Vagina (tissue), 2 donors: ENCODE data around the gene TTLL11. TPM values are rescaled to one million over a fixed set of nuclear protein-coding genes. Genes with fewer than 3 reads are reported as not detected.

Experiments used
- DNase-seq, 2 donors: peaks; one replicate each; pipeline ENCODE4 v3.0.0-alpha.2; 2017; ENCODE audit errors: extremely low spot score in 2 of 2
- H3K27ac ChIP-seq: fragments of 200-600 bp; sonication (generic); one replicate; pipeline ENCODE4 v1.5.1; 2019
- H3K27me3 ChIP-seq: fragments of 200-600 bp; sonication (generic); one replicate; pipeline ENCODE4 v1.5.1; 2019
- H3K36me3 ChIP-seq, 2 donors: fragments of 200-600 bp; sonication (generic); one replicate each; pipeline ENCODE4 v1.5.1; 2017 to 2019
- H3K4me1 ChIP-seq: fragments of 200-600 bp; sonication (generic); one replicate; pipeline ENCODE4 v1.5.1; 2019
- H3K4me3 ChIP-seq, 2 donors: fragments of 200-600 bp; sonication (generic); 1 replicate in 1 of 2; 2 replicates in 1 of 2; pipeline ENCODE4 v1.5.1; 2016 to 2019
- H3K9me3 ChIP-seq: fragments of 200-600 bp; sonication (generic); one replicate; pipeline ENCODE4 v1.5.1; 2019
- POLR2A ChIP-seq, 2 donors: fragments of 450-650 bp; IDR thresholded peaks; one replicate each; pipeline ENCODE4 v1.6.1; 2017; ENCODE audit warnings: antibody characterized with exemption in 2 of 2, mild to moderate bottlenecking in 2 of 2, moderate library complexity in 2 of 2
- POLR2AphosphoS5 ChIP-seq, 2 donors: sonication (generic); formaldehyde crosslinking; IDR thresholded peaks; one replicate each; pipeline ENCODE4 v1.9.0; 2017; ENCODE audit warnings: antibody characterized with exemption in 2 of 2, mild to moderate bottlenecking in 2 of 2, low read depth in 1 of 2; ENCODE audit not compliant: insufficient read depth in 1 of 2
- intact Hi-C: fragments of 100-400 bp; cut with DNase I; formaldehyde crosslinking; loops from one replicate; pipeline ENCODE4 v1.15.1; 2023
- total RNA-seq: library from RNA; depleted of rRNA; stranded (reverse); fragments of >200 nt; gene quantifications from one replicate; pipeline ENCODE4 v1.2.3, GENCODE V29; 2016
- TF ChIP-seq, protein P1 (sequence below), 3 experiments: fragments of 450-650 bp in 2 of 3; fragments of 200-600 bp in 1 of 3; sonication (generic) in 1 of 3; IDR thresholded peaks; one replicate each; pipeline ENCODE4 v1.5.1; 2017 to 2019; ENCODE audit warnings: antibody characterized with exemption in 3 of 3, mild to moderate bottlenecking in 2 of 3, moderate library complexity in 2 of 3

Gene TTLL11
- total RNA-seq, 1 donor from 2014 or later = 11.0 TPM

DNA sequence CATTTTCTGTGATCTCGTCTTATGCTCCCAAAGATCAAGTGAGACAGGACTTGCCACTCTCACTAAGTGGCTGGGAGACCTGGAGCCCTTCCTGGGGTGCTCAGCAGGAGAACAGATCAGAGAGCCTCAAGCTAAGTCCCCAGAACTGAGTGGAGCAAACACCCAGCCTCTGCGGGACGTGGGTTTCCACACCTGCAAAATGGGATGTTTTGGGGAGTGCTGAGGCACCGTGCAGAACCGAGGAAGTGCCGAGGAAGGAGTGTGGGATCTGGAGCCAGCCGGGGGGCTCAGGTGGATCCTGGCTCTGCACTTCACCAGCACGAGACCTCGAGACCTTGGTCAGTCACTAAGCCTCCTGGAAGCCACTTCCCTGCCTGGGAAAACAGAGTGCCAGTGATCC lies 275.6 kb downstream of the TTLL11 start:
- Histone ChIP-seq H3K36me3 (no peaks in the 10 kb centered on the region), H3K27ac (no peak overlapping the region), H3K4me3 (no peak overlapping the region), H3K27me3 (no peaks in the 10 kb centered on the region), H3K9me3 (no peaks in the 10 kb centered on the region), H3K4me1 (peaks cover 11% of the 10 kb centered on the region)
- no peak for DNase-seq
- TF ChIP-seq, protein P1, sequence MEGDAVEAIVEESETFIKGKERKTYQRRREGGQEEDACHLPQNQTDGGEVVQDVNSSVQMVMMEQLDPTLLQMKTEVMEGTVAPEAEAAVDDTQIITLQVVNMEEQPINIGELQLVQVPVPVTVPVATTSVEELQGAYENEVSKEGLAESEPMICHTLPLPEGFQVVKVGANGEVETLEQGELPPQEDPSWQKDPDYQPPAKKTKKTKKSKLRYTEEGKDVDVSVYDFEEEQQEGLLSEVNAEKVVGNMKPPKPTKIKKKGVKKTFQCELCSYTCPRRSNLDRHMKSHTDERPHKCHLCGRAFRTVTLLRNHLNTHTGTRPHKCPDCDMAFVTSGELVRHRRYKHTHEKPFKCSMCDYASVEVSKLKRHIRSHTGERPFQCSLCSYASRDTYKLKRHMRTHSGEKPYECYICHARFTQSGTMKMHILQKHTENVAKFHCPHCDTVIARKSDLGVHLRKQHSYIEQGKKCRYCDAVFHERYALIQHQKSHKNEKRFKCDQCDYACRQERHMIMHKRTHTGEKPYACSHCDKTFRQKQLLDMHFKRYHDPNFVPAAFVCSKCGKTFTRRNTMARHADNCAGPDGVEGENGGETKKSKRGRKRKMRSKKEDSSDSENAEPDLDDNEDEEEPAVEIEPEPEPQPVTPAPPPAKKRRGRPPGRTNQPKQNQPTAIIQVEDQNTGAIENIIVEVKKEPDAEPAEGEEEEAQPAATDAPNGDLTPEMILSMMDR (IDR thresholded peaks at IDR 0.05) = no peak
- no peak for TF ChIP-seq POLR2AphosphoS5 (IDR thresholded peaks at IDR 0.05; ENCODE audit: insufficient read depth in 1 of 2, low read depth in 1 of 2)
- no peak for TF ChIP-seq POLR2A (IDR thresholded peaks at IDR 0.05)
- intact Hi-C loops = no loop called here

DNA sequence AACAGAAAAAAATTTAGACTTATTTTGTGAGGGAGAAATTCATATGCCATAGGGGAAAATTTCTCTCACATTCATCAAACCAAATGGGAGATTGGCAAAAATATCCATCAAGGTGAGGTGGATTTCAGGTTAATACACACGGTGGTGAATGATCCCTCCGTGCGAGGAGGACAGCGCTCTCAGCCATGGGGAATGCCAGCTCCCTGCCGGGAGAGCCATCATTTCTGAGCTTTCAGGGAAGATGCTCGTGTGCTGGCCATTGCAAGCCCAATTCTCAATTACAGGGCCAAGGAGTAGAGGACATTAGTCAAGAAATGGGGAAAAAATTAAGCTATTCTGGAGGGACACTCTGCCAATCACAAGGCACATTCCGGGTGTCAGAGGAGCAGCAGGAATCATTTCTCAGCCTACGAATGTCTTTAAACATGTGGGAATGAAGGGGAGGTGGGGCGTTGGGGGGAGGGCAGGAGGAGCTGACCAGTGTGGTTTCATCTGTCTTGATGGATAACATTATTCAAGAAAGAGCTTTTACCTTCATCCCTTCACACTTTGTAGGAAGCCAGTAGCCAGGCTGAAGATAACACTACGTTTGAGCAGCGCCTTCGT lies 276.2 kb downstream of the TTLL11 start:
- no peaks in the 10 kb centered on the region for H3K27me3 ChIP-seq
- peaks cover 11% of the 10 kb centered on the region for H3K4me1 ChIP-seq
- intact Hi-C loops = no loop called here
- H3K4me3 ChIP-seq = no peak overlapping the region
- H3K9me3 ChIP-seq = no peaks in the 10 kb centered on the region
- no peak for DNase-seq
- H3K36me3 ChIP-seq = no peaks in the 10 kb centered on the region
- no peak overlapping the region for H3K27ac ChIP-seq
- TF ChIP-seq POLR2A (IDR thresholded peaks at IDR 0.05) (no peak), POLR2AphosphoS5 (IDR thresholded peaks at IDR 0.05; ENCODE audit: insufficient read depth in 1 of 2, low read depth in 1 of 2) (no peak)
- TF ChIP-seq, protein P1 (IDR thresholded peaks at IDR 0.05) = no peak

DNA sequence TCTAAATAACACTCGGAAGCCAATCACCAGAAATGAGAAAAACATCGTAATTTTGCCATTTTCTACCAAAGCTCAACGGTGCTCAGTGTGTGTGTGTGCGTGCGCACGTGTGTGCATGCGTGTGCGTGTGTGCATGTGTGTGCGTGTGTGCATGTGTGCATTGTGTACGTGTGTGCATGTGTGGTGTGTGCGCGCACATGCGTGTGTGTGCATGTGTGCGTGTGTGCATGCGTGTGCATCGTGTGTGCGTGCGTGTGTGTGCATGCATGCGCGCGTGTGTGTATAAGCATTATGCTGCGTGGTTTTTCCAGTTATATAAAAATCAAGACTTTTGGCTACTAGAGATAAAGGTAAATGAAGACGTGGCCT lies 276.7 kb downstream of the TTLL11 start:
- Histone ChIP-seq H3K4me1 (peaks cover 11% of the 10 kb centered on the region), H3K4me3 (no peak overlapping the region), H3K27ac (no peak overlapping the region), H3K36me3 (no peaks in the 10 kb centered on the region), H3K9me3 (no peaks in the 10 kb centered on the region), H3K27me3 (no peaks in the 10 kb centered on the region)
- no peak for DNase-seq
- intact Hi-C loops = no loop called here
- no peak for TF ChIP-seq POLR2A (IDR thresholded peaks at IDR 0.05)
- TF ChIP-seq, protein P1 (IDR thresholded peaks at IDR 0.05) = no peak
- no peak for TF ChIP-seq POLR2AphosphoS5 (IDR thresholded peaks at IDR 0.05; ENCODE audit: insufficient read depth in 1 of 2, low read depth in 1 of 2)

DNA sequence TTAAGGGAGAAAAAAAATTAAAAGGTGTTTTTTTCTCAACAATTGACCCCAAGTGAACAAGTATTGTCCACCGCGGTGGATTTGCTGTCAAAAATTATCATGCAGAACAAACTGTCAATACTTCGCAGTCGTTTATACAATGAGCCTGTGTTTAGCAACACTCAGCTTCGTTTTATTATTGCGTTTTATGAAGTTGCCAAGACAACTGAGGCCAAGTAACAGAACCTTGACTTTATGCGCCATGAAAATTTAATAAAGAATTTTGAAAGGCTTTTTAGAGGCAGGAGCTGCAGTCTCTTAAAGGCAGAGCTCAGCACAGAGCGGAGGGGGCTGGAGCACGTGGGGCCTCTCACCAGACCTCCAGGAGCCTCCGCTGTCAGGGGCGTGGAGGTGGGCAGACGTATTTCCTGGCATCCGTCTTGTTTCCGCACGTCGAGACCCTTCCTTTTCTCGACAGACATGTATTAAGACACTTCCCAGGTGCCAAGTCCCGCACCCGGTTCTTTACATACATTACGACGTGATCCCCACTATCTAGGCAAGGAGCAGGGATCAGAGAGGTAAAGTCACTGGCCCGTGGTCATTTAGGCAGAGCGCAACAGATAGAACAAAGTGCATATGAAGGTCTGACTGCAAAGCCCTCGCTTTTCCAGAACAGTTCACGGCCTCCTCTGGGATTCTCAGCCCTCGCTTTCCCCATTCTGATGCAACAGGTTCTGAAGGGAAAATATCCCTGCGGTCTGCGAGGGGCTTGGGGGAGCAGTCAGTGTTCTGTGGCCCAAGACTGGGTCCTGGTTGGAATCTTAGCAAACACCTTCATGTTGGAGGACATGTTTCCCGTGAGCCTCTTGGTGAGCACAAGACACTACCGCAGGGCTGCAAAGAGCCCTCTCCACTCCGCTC lies 277.3 kb downstream of the TTLL11 start:
- DNase-seq = no peak
- intact Hi-C loops = no loop called here
- Histone ChIP-seq H3K27ac (no peak overlapping the region), H3K9me3 (no peaks in the 10 kb centered on the region), H3K27me3 (no peaks in the 10 kb centered on the region), H3K36me3 (no peaks in the 10 kb centered on the region), H3K4me1 (peaks cover 11% of the 10 kb centered on the region), H3K4me3 (no peak overlapping the region)
- TF ChIP-seq POLR2AphosphoS5 (IDR thresholded peaks at IDR 0.05; ENCODE audit: insufficient read depth in 1 of 2, low read depth in 1 of 2) (no peak), POLR2A (IDR thresholded peaks at IDR 0.05) (no peak)
- TF ChIP-seq, protein P1 (IDR thresholded peaks at IDR 0.05) = no peak

DNA sequence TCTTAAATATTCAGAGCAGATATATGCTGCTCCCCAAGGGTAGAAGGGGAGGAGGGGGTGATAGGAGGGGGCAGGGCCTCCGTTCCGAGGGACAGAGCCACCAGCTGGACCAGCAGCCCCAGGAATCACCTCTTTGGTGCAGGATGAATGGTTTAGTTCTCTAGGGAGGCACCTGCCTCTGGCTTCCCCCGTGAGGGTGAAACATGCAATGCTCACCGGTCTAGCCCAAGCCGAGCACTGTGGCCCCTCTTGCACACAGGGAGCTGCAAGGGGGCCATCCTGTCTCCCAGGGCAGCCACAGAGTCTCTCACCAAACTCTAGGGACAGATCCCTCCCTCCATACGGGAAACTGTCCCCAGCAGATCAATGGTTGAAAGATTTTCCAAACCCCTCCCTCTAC lies 278.0 kb downstream of the TTLL11 start:
- Histone ChIP-seq H3K36me3 (no peaks in the 10 kb centered on the region), H3K4me3 (no peak overlapping the region), H3K4me1 (peaks cover 11% of the 10 kb centered on the region), H3K9me3 (no peaks in the 10 kb centered on the region), H3K27me3 (no peaks in the 10 kb centered on the region), H3K27ac (no peak overlapping the region)
- TF ChIP-seq POLR2A (IDR thresholded peaks at IDR 0.05) = no peak
- TF ChIP-seq, protein P1 (IDR thresholded peaks at IDR 0.05) = no peak
- TF ChIP-seq POLR2AphosphoS5 (IDR thresholded peaks at IDR 0.05; ENCODE audit: insufficient read depth in 1 of 2, low read depth in 1 of 2) = no peak
- no peak for DNase-seq
- intact Hi-C loops = no loop called here
